ENCODE measurements around the gene UQCRC2.

DNA sequence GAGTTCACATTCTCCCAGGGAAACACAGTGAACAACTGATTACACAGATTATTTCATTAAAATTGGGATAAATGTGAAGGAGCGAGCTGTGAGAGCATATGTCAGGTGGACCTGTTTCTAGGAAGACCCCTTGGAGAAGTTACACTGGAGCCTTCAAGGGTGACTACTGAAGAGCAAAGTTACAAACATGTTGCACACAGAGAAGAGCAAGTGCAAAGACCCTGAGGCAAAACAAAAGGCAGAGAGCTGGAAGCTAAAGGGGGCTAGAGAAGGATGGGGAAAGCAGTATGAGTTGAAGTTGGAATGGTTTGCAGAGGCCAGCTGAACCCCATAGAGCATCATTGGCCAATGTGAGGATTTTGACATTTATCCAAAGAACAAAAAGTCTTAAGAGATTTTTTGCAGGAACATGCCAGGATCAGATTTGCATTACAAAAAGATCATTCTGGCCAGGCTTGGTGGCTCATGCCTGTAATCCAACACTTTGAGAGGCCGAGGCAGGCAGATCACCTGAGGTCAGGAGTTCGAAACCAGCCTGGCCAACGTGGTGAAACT, 33.6 kb downstream of the UQCRC2 start:
- TF ChIP-seq CTCF (IDR thresholded peaks at IDR 0.05): no peak
- no peak for TF ChIP-seq POLR2A (IDR thresholded peaks at IDR 0.05)

All from transverse colon (tissue), 3 donors.